Prostate gland (tissue), 2 donors: ENCODE results near the gene STK4.

Experiments used
- POLR2A ChIP-seq: fragments of 450-650 bp; IDR thresholded peaks from one replicate; pipeline ENCODE4 v1.6.1; 2016; ENCODE audit warnings: antibody characterized with exemption, mild to moderate bottlenecking
- POLR2AphosphoS5 ChIP-seq: sonication (generic); formaldehyde crosslinking; IDR thresholded peaks from one replicate; pipeline ENCODE4 v1.6.1; 2017; ENCODE audit warnings: antibody characterized with exemption
- TF ChIP-seq, protein P1 (sequence below), 4 experiments: fragments of 200-600 bp in 2 of 4; fragments of 450-650 bp in 2 of 4; sonication (generic) in 2 of 4; IDR thresholded peaks; 1 replicate in 3 of 4; 2 replicates in 1 of 4; pipeline ENCODE4 v1.5.1; 2016 to 2019; ENCODE audit warnings: antibody characterized with exemption in 4 of 4, mild to moderate bottlenecking in 2 of 4, moderate library complexity in 2 of 4

DNA sequence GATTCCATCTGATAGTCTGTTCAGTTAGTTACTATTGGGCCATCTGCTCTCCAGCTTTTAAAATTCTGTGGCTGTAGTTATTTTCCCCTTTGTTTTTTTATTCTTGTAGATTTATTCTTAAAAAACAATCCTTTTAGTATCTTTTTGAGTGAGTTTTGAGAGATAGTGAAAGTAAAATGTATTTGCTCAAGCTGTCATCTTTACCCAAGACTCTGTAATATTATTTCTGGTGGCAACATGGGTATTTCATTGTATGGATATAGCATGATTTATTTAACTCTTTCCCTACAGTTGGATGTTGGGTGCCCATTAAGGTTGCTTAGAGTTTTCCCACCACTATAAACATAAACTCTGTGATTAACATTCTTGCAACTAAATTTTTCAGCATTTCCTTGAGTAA lies 24.6 kb downstream of the STK4 start:
- TF ChIP-seq, protein P1, sequence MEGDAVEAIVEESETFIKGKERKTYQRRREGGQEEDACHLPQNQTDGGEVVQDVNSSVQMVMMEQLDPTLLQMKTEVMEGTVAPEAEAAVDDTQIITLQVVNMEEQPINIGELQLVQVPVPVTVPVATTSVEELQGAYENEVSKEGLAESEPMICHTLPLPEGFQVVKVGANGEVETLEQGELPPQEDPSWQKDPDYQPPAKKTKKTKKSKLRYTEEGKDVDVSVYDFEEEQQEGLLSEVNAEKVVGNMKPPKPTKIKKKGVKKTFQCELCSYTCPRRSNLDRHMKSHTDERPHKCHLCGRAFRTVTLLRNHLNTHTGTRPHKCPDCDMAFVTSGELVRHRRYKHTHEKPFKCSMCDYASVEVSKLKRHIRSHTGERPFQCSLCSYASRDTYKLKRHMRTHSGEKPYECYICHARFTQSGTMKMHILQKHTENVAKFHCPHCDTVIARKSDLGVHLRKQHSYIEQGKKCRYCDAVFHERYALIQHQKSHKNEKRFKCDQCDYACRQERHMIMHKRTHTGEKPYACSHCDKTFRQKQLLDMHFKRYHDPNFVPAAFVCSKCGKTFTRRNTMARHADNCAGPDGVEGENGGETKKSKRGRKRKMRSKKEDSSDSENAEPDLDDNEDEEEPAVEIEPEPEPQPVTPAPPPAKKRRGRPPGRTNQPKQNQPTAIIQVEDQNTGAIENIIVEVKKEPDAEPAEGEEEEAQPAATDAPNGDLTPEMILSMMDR (IDR thresholded peaks at IDR 0.05) = no peak
- no peak for TF ChIP-seq POLR2A
- TF ChIP-seq POLR2AphosphoS5 = no peak
